Spleen (tissue), 7 donors: Measurements from ENCODE around the gene C5orf63.

ENCODE experiments used
- CTCF ChIP-seq, 11 experiments: fragments of 200-600 bp in 7 of 11; fragments of 450-650 bp in 4 of 11; sonication (generic) in 4 of 11; IDR thresholded peaks in 8 of 11; conservative IDR thresholded peaks in 3 of 11; 1 replicate in 7 of 11; 2 replicates in 4 of 11; pipeline versions ENCODE4 v1.4.0 to v1.8.0; 2016 to 2021; ENCODE audit warnings: antibody characterized with exemption in 11 of 11, inconsistent platforms in 4 of 11, mild to moderate bottlenecking in 1 of 11
- POLR2A ChIP-seq, 3 donors: fragments of 450-650 bp; IDR thresholded peaks; one replicate each; pipeline ENCODE4 v1.5.1; 2017; ENCODE audit warnings: antibody characterized with exemption in 3 of 3, mild to moderate bottlenecking in 1 of 3
- donor health status: DM: no; HTN: no; CAD: no; lungs with moderate emphysema.
- donor health status: DM: no; HTN: no; CAD: no.
- donor health status: DM: no; HTN: no; CAD: no.

- TF ChIP-seq CTCF (IDR thresholded peaks at IDR 0.05 in 8 of 11, conservative IDR thresholded peaks at IDR 0.05 in 3 of 11) = no peak
- no peak for TF ChIP-seq POLR2A (IDR thresholded peaks at IDR 0.05)
These were observed 62.1 kb downstream of the C5orf63 start for GRCh38 chr5:127011153-127011552.
